Body of pancreas (tissue), 4 donors: ENCODE data around the gene FOXO3.

Source experiments
- POLR2A ChIP-seq, 3 donors: fragments of 450-650 bp; IDR thresholded peaks; one replicate each; pipeline ENCODE4 v1.6.1; 2016; ENCODE audit warnings: antibody characterized with exemption in 3 of 3, mild to moderate bottlenecking in 2 of 3
- TF ChIP-seq, protein P1 (sequence below), 7 experiments: fragments of 450-650 bp in 4 of 7; fragments of 200-600 bp in 3 of 7; sonication (generic) in 3 of 7; IDR thresholded peaks; one replicate each; pipeline ENCODE4 v1.5.1; 2016 to 2019; ENCODE audit warnings: antibody characterized with exemption in 7 of 7

DNA sequence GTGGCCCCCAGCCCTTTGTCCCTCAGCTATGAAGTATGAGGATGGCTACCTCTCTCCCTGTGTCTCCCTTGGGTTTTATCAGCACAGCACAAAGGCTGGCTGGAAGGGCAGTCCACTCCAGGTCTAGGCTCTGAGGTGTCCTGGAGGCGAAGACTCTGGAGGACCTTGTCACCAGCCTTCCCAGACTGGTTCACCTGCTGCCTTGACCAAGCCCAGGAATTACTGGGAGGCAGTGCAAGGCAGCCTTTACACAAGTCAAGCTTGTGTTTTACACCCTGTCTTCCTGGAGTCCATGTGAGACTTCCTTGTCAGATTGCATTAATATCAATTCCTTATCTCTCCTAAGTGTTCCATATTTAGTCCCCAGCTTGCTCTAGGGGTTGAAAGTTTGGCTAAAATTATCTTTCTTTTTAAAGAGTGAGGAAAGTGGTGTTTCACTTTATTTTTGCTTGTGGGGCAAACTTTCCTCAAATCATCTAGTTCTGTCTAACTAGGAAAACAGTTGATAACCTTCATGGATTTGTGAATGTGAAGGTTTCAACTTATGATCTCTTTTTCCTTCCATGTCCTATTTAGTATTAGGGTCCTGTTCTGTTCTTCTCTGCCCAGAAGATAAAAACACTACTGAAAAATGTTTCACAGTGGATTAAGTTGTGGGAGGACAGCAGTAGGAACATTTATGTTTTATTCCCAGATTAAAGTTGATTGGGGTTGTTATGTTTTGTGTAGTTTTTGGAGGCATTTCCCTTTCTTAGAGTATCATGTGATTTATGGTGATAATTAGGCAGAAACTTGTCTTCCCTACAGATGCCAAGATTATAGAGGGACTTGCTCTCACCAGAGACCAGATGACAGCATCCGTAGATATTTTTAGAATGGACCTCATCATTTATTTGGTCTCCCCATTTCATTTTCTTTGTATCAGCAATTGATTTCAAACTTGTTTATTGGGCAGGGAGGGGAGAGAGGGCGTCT is 114.8 kb downstream of the FOXO3 start:
- TF ChIP-seq, protein P1, sequence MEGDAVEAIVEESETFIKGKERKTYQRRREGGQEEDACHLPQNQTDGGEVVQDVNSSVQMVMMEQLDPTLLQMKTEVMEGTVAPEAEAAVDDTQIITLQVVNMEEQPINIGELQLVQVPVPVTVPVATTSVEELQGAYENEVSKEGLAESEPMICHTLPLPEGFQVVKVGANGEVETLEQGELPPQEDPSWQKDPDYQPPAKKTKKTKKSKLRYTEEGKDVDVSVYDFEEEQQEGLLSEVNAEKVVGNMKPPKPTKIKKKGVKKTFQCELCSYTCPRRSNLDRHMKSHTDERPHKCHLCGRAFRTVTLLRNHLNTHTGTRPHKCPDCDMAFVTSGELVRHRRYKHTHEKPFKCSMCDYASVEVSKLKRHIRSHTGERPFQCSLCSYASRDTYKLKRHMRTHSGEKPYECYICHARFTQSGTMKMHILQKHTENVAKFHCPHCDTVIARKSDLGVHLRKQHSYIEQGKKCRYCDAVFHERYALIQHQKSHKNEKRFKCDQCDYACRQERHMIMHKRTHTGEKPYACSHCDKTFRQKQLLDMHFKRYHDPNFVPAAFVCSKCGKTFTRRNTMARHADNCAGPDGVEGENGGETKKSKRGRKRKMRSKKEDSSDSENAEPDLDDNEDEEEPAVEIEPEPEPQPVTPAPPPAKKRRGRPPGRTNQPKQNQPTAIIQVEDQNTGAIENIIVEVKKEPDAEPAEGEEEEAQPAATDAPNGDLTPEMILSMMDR (IDR thresholded peaks at IDR 0.05), result no peak
- TF ChIP-seq POLR2A (IDR thresholded peaks at IDR 0.05), result no peak
